HFFc6 (cell line): ENCODE data around the gene ALAS1. TPM values are rescaled to one million over a fixed set of nuclear protein-coding genes. Genes with fewer than 3 reads are reported as not detected.

Source experiments
- DNase-seq: peaks from one replicate; pipeline ENCODE4 v3.0.0-alpha.2; 2018
- H3K27ac Mint-ChIP-seq: 2 replicates; pipeline ENCODE4 v1.8.0; 2020; ENCODE audit warnings: mild to moderate bottlenecking, mixed read lengths
- H3K27me3 Mint-ChIP-seq: 2 replicates; pipeline ENCODE4 v1.8.0; 2021; ENCODE audit warnings: mild to moderate bottlenecking, moderate library complexity, mixed read lengths; ENCODE audit not compliant: insufficient read depth
- H3K36me3 Mint-ChIP-seq: 2 replicates; pipeline ENCODE4 v1.8.0; 2021; ENCODE audit warnings: low read depth, mixed read lengths
- H3K4me1 Mint-ChIP-seq: 2 replicates; pipeline ENCODE4 v1.8.0; 2020; ENCODE audit warnings: low read depth, mixed read lengths
- H3K4me3 Mint-ChIP-seq: 2 replicates; pipeline ENCODE4 v1.8.0; 2020; ENCODE audit warnings: mild to moderate bottlenecking, moderate library complexity, mixed read lengths
- H3K9me3 Mint-ChIP-seq: 2 replicates; pipeline ENCODE4 v1.8.0; 2020; ENCODE audit warnings: mild to moderate bottlenecking, mixed read lengths
- total RNA-seq, 6 experiments: library from RNA; stranded (reverse); fragmentation: NEBNext Ultra II Directional; extraction: Animal tissue kit (Norgen Biotek cat#: 25700); gene quantifications; 2 replicates in 1 of 6; 3 replicates in 5 of 6; pipeline ENCODE4 v1.2.3, GENCODE V29; 2021
- TF ChIP-seq, protein P1 (sequence below): fragments of 200-600 bp; sonication (generic); IDR thresholded peaks from 2 replicates; pipeline ENCODE4 v1.5.0; 2021; ENCODE audit warnings: antibody characterized with exemption, mild to moderate bottlenecking

ALAS1 gene
- total RNA-seq, 6 experiments from 2014 or later = 31.5 to 39.1 (median 35.1) TPM

DNA sequence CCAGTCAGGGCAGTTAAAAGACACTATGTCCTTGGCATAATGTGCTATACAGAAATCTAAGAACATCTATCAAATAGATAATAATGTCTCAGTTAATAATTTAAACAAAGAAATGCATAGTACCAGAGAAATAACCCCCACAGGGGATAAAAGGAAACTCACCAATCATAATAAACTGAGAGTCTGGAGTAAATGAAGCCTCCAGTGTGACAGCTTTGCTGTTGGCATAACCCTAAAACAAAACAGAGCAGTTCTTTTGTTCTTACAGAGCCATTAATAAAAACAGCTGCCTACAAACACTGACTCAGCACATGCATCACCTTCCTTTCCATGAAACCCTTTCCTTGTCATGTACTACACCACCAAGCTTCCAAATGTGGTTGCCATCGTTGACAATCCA is 61.1 kb downstream of the ALAS1 start:
- peak overlapping the region; percentile 48; the same call in 1 of the 2 replicates for H3K27ac Mint-ChIP-seq
- peaks cover 44% of the 10 kb centered on the region for H3K36me3 Mint-ChIP-seq
- H3K4me3 Mint-ChIP-seq = no peak overlapping the region
- TF ChIP-seq, protein P1, sequence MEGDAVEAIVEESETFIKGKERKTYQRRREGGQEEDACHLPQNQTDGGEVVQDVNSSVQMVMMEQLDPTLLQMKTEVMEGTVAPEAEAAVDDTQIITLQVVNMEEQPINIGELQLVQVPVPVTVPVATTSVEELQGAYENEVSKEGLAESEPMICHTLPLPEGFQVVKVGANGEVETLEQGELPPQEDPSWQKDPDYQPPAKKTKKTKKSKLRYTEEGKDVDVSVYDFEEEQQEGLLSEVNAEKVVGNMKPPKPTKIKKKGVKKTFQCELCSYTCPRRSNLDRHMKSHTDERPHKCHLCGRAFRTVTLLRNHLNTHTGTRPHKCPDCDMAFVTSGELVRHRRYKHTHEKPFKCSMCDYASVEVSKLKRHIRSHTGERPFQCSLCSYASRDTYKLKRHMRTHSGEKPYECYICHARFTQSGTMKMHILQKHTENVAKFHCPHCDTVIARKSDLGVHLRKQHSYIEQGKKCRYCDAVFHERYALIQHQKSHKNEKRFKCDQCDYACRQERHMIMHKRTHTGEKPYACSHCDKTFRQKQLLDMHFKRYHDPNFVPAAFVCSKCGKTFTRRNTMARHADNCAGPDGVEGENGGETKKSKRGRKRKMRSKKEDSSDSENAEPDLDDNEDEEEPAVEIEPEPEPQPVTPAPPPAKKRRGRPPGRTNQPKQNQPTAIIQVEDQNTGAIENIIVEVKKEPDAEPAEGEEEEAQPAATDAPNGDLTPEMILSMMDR = no peak
- DNase-seq = no peak
- H3K27me3 Mint-ChIP-seq = no peaks in the 10 kb centered on the region
- H3K4me1 Mint-ChIP-seq = peaks cover 8% of the 10 kb centered on the region
- no peaks in the 10 kb centered on the region for H3K9me3 Mint-ChIP-seq

DNA sequence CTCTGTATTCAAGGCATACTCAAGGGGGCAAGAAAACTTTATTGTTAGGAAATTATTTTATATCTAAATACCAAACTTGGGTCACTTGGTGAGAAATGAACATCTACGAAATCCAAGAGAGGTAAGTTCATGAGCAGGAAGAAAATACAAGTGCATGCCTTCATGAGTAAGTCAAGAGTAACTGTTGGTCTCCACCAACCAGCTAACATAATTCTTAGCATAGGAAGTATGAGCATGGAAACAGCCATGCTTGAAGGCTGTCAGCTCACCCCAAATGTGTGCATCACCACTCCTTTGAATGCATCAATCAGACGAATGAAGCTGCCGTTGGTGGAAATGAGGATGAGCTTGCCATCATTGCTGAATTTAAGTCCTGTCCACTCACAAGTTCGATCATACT is 61.5 kb downstream of the ALAS1 start:
- H3K27ac Mint-ChIP-seq = peak overlapping the region; percentile 48; the same call in 1 of the 2 replicates
- DNase-seq = no peak
- peaks cover 8% of the 10 kb centered on the region for H3K4me1 Mint-ChIP-seq
- peaks cover 47% of the 10 kb centered on the region for H3K36me3 Mint-ChIP-seq
- no peak overlapping the region for H3K4me3 Mint-ChIP-seq
- H3K27me3 Mint-ChIP-seq = no peaks in the 10 kb centered on the region
- TF ChIP-seq, protein P1 = no peak
- H3K9me3 Mint-ChIP-seq = no peaks in the 10 kb centered on the region

DNA sequence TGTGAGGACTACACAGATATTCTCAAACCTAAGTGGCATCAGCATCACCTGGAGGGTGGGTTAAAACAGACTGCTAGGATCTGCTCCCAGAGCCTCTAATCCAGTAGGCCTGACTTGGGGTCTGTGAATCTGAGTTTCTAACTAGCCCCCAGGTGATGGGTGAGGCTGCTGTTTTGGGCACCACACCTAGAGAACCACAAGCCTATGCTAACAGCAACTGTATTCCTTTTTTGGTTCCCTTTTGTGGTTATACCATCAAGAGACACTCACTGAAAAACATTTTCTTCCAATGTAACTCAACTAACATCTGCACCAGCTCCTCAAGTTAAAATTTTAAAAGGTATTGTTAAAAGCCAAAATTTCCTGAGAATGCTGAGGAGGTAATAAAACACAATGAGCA is 64.5 kb downstream of the ALAS1 start:
- DNase-seq = no peak
- no peak overlapping the region for H3K4me3 Mint-ChIP-seq
- peaks cover 1% of the 10 kb centered on the region; the same call in 1 of the 2 replicates for H3K27me3 Mint-ChIP-seq
- no peaks in the 10 kb centered on the region for H3K9me3 Mint-ChIP-seq
- H3K27ac Mint-ChIP-seq = no peak overlapping the region
- H3K36me3 Mint-ChIP-seq = peaks cover 61% of the 10 kb centered on the region
- peaks cover 11% of the 10 kb centered on the region for H3K4me1 Mint-ChIP-seq
- TF ChIP-seq, protein P1 = no peak

Other genes starting within 250 kb of the ALAS1 start
- under 1 TPM in 2 of 6 experiments, not detected in 4; 0.07 to 0.10 TPM for gene GPR62, start 242.8 kb upstream of the ALAS1 start, total RNA-seq
- gene PCBP4, start 230.7 kb upstream of the ALAS1 start, total RNA-seq = 100 to 1,000 TPM in 5 of 6 experiments, 10 to 100 TPM in 1; 98.6 to 128 (median 110) TPM
- 10 to 100 TPM; 29.6 to 39.3 (median 33.9) TPM for gene ABHD14B, start 224.1 kb upstream of the ALAS1 start, total RNA-seq
- 10 to 100 TPM; 10.5 to 13.2 (median 11.0) TPM for gene ABHD14A, start 223.1 kb upstream of the ALAS1 start, total RNA-seq
- 10 to 100 TPM; 40.0 to 49.2 (median 41.5) TPM for gene ACY1, start 214.6 kb upstream of the ALAS1 start, total RNA-seq
- 1,000 to 10,000 TPM; 1,011 to 1,270 (median 1,111) TPM for gene RPL29, start 202.3 kb upstream of the ALAS1 start, total RNA-seq
- gene DUSP7, start 141.6 kb upstream of the ALAS1 start, total RNA-seq = 10 to 100 TPM; 31.7 to 43.3 (median 37.4) TPM
- gene POC1A, start 43.7 kb upstream of the ALAS1 start, total RNA-seq = 10 to 100 TPM; 11.0 to 21.3 (median 20.5) TPM
- gene TLR9, start 27.5 kb downstream of the ALAS1 start, total RNA-seq = not detected
- gene TWF2, start 41.0 kb downstream of the ALAS1 start, total RNA-seq = 10 to 100 TPM; 73.9 to 83.0 (median 80.7) TPM
- gene PPM1M, start 47.6 kb downstream of the ALAS1 start, total RNA-seq = 10 to 100 TPM; 20.8 to 23.4 (median 20.9) TPM
- gene WDR82, start 80.5 kb downstream of the ALAS1 start, total RNA-seq = 10 to 100 TPM; 55.2 to 62.0 (median 58.6) TPM
- 1 to 10 TPM; 7.0 to 9.9 (median 8.7) TPM for gene GLYCTK, start 89.7 kb downstream of the ALAS1 start, total RNA-seq
- 1 to 10 TPM; 1.4 to 2.1 (median 1.8) TPM for gene DNAH1, start 118.2 kb downstream of the ALAS1 start, total RNA-seq
- gene BAP1, start 211.8 kb downstream of the ALAS1 start, total RNA-seq = 10 to 100 TPM; 58.5 to 72.8 (median 64.1) TPM
- gene PHF7, start 212.5 kb downstream of the ALAS1 start, total RNA-seq = 1 to 10 TPM; 2.9 to 5.0 (median 4.2) TPM
- not detected for gene SEMA3G, start 246.9 kb downstream of the ALAS1 start, total RNA-seq